DMS 273 (cell line): ENCODE measurements around the gene RNF115.
"Not testable (repeated sequence)": the region's sequence is repeated elsewhere in the genome, so short reads cannot be mapped to it uniquely, and the experiment has no call there.

ENCODE experiments used
- DNase-seq: peaks from one replicate; lab custom pipeline; 2025; ENCODE audit not compliant: unreplicated experiment; lab: John Stamatoyannopoulos, UW

The RNF115 gene

GRCh38 chr1:145828367-145829026 lies 4.6 kb upstream of the RNF115 start:
- DNase-seq: no peak

GRCh38 chr1:145827966-145828365 lies 4.1 kb upstream of the RNF115 start:
- no peak for DNase-seq

GRCh38 chr1:145826030-145826429 lies 2.1 kb upstream of the RNF115 start:
- no peak for DNase-seq

- DNase-seq: no peak
These were observed 576 bp upstream of the RNF115 start for GRCh38 chr1:145824499-145824842.

GRCh38 chr1:145822779-145823331 lies 1.0 kb downstream of the RNF115 start:
- not testable (repeated sequence) for DNase-seq

GRCh38 chr1:145818095-145818494 lies 5.8 kb downstream of the RNF115 start:
- not testable (repeated sequence) for DNase-seq

DNA sequence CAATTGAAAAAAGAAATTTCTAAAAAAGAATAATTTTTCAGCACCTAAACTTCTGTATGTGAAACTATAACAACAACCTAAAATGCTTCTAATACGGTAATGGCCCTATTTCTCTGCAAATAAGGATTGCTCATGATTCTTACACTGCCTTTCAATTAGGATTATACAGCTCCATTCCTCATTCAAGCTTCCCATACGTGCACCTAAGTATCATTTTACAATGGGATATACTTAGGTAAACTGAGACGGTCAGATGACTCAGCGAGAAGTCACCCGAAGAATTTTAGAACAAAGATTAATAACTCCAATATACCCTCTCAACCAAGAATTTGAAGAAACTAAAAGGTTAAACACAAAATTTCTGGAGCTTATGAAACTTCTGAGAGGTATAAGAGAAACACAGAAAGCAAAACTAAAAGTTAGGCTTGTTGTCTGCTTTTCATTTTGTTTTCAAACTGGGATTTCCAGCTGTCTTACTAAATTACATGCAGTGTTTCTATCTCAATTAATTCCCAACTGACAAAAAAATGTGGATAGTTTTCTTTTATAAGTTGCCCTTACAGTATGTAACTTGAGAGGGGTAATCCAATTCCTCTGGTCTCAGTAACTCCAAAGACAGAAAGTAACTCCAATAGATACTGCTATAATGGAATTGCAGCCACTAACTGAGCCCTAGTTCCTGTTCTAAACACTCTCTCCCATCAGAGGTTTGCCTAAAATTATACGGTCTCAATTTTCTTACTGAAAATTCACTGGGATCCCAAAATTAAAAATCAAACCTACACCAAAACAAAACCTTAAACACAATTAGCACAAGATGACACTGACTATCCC lies 10.7 kb downstream of the RNF115 start:
- DNase-seq: not testable (repeated sequence)

DNA sequence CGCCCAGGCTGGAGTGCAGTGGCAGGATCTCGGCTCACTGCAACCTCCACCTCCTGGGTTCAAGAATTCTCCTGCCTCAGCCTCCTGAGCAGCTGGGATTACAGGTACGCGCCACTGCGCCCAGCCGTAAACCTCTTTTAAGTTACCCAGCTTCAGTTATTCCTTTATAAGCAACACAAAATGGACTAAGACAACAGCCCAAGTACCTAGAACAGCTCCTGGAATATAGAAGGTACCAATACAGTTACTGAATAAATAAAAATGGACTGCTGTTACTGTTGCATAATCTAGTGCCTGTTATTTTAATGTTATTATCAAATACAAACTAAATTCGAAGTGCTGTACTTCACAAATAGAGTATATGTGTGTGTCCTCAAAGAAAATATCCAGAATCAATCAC lies 17.1 kb downstream of the RNF115 start:
- DNase-seq: no peak

DNA sequence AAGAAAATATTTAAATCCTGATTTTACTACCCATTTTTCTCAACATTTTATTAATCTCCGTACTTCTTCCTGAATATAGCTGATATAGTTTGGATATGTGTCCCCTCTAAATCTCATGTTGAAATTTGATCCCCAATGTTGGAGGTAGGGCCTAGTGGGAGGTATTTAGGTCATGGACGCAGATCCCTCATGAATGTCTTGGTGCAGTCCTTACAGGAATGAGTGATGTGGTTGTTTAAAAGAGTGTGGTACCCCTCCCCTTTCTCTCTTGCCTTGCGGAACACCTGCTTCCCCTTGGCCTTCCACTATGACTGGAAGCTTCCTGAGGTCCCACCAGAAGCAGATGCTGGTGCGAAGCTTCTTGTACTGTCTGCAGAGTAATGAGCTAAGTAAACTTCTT lies 17.5 kb downstream of the RNF115 start:
- no peak for DNase-seq

DNA sequence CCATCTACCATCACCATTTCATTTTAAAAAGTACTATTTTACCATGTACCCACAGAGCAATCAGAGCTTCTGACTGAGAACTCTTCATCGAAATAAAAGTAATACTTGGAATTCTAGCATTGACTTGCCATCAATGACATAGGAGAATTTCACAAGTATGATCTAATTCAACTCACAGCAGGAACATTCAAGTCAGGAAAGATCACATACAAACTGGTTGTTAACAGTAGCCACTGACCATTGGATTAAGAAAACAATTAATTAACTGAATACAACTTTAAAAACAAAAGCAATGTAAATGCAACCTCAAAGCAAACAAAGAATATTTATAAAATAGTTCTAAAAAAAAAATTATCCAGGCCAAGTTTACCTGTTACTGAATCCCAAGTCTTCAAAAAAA lies 18.8 kb downstream of the RNF115 start:
- no peak for DNase-seq

DNA sequence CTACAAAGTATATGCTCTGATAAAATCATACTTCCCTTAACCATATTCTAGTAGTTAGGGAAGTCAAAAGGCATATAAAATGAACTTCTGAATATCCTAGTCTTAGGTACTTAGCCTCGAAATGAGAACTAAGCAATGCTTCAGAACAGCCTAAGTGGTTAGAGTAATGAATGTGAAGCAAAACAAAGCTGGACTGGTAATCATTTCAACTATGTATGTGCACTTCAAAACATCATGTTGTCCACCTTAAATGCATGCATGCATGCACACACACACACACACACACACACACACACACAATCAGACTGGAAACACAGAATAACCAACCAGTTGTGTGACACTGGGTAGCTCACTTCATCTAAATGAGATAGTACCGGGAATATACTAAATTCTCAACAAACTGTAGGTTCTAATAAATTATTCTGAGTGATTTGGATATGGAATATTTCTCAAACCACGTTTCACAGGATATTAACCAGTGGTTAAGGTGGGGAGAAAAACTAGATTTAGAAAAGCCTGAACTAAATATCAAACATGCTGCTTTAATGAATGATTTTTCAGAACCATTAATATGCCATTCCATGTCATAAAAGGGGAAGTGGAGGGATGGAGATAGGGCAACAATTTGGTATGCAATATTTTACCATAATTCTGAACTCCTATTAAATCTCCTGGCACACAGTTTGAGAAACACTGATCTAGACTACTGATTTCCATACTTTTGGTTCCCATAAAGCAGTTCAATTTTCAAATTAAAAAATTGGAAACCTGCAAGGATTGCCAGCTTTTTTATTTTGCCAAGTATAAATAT lies 19.5 kb downstream of the RNF115 start:
- DNase-seq: no peak

- no peak for DNase-seq
These were observed 24.1 kb downstream of the RNF115 start for GRCh38 chr1:145799806-145800205.

GRCh38 chr1:145796753-145797152 lies 27.1 kb downstream of the RNF115 start:
- no peak for DNase-seq

DNA sequence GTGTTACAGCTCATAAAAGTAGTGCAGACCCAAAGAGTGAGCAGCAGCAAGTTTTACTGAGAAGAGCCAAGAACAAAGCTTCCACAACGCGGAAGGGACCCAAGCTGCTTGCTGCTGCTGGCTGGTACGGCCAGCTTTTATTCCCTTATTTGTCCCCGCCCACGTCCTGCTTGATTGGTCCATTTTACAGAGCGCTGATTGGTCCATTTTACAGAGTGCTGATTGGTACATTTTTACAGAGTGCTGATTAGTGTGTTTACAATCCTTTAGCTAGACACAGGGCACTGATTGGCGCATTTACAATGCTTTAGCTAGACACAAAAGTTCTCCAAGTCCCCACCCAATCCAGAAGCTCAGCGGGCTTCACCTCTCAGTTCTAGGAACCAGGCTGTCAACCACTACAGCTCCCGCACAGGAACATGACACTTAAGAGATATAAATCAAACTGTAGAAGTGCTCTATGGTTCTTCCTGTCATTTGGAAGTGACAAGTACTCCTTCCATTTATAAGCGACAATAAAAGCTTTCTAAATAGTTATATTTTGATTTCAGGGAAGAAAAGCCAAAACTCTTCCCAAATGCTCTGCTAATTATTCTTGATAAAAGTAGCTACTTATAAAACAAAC lies 28.5 kb downstream of the RNF115 start:
- DNase-seq: no peak

DNA sequence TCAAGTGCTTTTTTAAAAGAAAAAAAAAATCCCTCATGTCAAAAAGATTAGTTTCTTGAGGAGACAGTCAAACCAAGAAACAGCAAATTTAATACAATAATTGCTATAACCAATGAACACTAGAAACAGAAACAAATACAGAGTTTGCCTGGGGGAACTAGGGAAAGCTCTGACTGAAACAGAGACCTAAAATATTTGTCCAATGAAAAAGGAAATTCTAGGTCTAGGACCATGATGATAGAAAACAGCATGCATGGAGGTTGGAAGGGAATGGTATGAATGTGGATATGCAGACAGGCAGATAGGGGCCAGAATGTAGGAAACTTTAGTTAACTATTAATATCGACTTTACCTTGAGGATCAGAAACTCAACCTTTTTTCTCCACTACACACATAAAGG lies 31.4 kb downstream of the RNF115 start:
- no peak for DNase-seq

DNA sequence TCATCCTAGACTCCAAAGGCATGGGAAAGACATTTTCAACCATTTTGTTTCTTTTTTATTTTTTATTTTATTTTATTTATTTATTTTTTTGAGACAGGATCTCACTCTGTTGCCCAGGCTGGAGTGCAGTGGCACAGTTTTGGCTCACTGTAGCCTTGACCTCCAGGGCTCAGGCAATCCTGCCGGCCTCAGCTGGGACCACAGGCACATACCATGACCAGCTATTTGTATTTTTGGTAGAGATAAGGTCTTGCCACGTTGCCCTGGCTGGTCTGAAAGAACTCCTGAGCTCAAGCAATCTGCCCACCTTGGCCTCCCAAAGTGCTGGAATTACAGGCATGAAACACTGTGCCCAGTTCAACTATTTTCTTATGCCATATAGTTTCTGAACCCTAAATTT lies 32.0 kb downstream of the RNF115 start:
- not testable (repeated sequence) for DNase-seq

DNA sequence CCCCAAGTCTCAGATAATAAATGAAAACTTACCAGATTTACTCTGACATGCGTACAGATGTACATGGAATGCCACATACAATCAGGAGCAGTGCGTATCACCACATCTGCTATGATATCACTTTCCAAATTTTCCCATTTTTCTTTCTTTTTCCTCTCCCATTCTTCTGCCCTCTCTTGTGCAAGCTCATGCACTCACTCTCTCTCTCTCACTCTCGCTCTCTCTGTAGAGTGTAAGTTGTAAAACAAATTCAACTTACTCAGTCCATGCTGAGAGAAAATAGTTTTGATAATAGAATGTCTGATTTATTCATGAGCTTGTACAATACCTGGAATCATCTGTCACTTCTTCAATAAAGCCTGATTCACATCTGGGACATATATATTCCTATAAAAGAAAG lies 35.3 kb downstream of the RNF115 start:
- DNase-seq: no peak

DNA sequence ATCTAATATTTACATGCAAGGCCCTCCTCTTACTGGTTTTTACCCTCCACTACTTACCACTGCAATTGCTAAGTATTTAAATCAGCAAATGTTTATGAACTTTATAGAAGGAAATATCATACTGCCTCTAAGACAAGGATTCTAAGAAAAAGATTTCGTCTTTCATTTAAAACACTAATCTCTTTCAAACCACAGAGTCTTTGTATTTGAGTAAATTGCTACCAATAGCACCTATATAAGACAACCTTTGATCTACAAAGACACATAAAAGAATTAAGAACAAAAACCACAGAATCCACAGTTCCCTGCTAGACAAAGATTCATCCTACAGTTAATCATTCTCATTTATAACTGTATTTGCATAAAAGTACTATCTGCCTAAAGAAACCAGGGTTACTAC lies 37.6 kb downstream of the RNF115 start:
- no peak for DNase-seq

DNA sequence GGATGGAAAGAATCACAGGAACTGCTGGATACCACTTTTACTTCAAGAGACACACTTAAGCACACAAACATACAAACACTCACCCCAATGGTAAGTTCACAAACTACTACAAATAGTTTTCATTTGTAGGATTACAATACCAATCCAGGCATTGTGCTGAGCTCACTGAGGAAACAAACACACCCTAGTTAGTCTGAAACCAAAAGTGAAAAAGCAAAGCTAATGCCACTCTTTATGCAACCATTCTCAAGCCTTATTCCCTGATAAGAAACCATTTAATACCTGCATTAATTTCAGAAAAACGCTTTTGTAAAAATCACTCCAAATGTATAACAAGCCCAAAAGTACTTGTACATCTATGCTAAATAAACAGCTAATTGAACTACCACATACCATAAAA lies 38.3 kb downstream of the RNF115 start:
- no peak for DNase-seq

DNA sequence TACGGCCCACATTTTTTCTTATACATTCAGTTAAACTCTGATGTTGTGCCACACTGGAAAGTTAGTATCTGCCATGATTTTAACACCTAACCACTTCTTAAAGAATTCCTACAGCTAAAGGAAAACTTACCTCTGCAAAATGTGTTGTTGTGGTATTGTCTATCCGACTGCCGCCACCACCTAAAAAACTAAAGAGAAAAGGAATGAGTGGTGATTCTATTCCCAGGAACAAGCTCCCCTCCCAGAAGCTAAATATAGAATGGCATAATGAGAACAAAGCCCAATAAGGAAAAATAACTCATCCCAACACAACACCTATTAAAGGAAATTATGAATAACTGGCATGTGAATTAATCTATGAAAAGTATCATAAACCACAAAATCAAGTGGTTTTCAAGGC lies 39.5 kb downstream of the RNF115 start:
- no peak for DNase-seq
